WTC11 (cell line): Measurements from ENCODE around the gene TMEM175. TPM values are rescaled to one million over a fixed set of nuclear protein-coding genes. Genes with fewer than 3 reads are reported as not detected.

Source experiments
- ATAC-seq: fragments of 200-7000 bp; cut with Tn5 transposase; 2 replicates; pipeline ENCODE4 v1.10.0; 2021; ENCODE audit warnings: mild to moderate bottlenecking, moderate library complexity
- CTCF ChIA-PET: fragments of 300-600 bp; sonication (Branson Sonifier 250); formaldehyde crosslinking; loops from one replicate; lab custom pipeline; 2021; ENCODE audit warnings: antibody characterized with exemption; lab: Charles Lee
- POLR2A ChIA-PET: fragments of 350-600 bp; sonication (Branson Sonifier 250); formaldehyde crosslinking; loops from one replicate; lab custom pipeline; 2021; ENCODE audit warnings: antibody characterized with exemption; lab: Charles Lee
- DNase-seq: peaks from one replicate; pipeline ENCODE4 v3.0.0; 2021; ENCODE audit warnings: low spot score
- H3K27ac Mint-ChIP-seq: 2 replicates; pipeline ENCODE4 v1.8.0; 2021; ENCODE audit warnings: mixed read lengths
- H3K27me3 Mint-ChIP-seq: 2 replicates; pipeline ENCODE4 v1.8.0; 2021; ENCODE audit warnings: low read depth, mild to moderate bottlenecking, moderate library complexity, mixed read lengths
- H3K36me3 Mint-ChIP-seq: 2 replicates; pipeline ENCODE4 v1.8.0; 2021; ENCODE audit warnings: mixed read lengths
- H3K4me1 Mint-ChIP-seq: 2 replicates; pipeline ENCODE4 v1.8.0; 2022; ENCODE audit warnings: mixed read lengths
- H3K4me3 Mint-ChIP-seq: 2 replicates; pipeline ENCODE4 v1.8.0; 2021; ENCODE audit warnings: mild to moderate bottlenecking, moderate library complexity, mixed read lengths
- H3K9me3 Mint-ChIP-seq: 2 replicates; pipeline ENCODE4 v1.8.0; 2021; ENCODE audit warnings: mixed read lengths
- ATF1 ChIP-seq: sonication (generic); formaldehyde crosslinking; IDR thresholded peaks from 2 replicates; pipeline ENCODE4 v1.8.1; 2023; ENCODE audit warnings: mild to moderate bottlenecking, moderate library complexity, missing genetic modification reagents
- CBFB ChIP-seq: sonication (generic); formaldehyde crosslinking; IDR thresholded peaks from 2 replicates; pipeline ENCODE4 v1.8.1; 2022; ENCODE audit warnings: mild to moderate bottlenecking, low read depth, missing genetic modification reagents
- CREM ChIP-seq: sonication (generic); formaldehyde crosslinking; IDR thresholded peaks from 2 replicates; pipeline ENCODE4 v1.8.1; 2022; ENCODE audit warnings: mild to moderate bottlenecking, missing genetic modification reagents, moderate library complexity
- ESRRA ChIP-seq: sonication (generic); formaldehyde crosslinking; IDR thresholded peaks from 2 replicates; pipeline ENCODE4 v1.8.1; 2022; ENCODE audit warnings: mild to moderate bottlenecking, missing genetic modification reagents, borderline replicate concordance
- NFYB ChIP-seq: sonication (generic); formaldehyde crosslinking; conservative IDR thresholded peaks from 2 replicates; pipeline ENCODE4 v1.8.0; 2022; ENCODE audit warnings: low read depth, missing genetic modification reagents
- NR3C1 ChIP-seq: sonication (generic); formaldehyde crosslinking; conservative IDR thresholded peaks from 2 replicates; pipeline ENCODE4 v1.8.1; 2023; ENCODE audit warnings: low read depth, mild to moderate bottlenecking, missing genetic modification reagents
- RORB ChIP-seq: fragments of 250-450 bp; sonication (Bioruptor Pico); IDR thresholded peaks from 2 replicates; pipeline ENCODE4 v1.9.0; 2021; ENCODE audit warnings: mild to moderate bottlenecking
- SOX15 ChIP-seq: fragments of 250-450 bp; sonication (Bioruptor Pico); IDR thresholded peaks from 2 replicates; pipeline ENCODE4 v1.9.0; 2021; ENCODE audit warnings: mild to moderate bottlenecking
- SP1 ChIP-seq: sonication (generic); formaldehyde crosslinking; conservative IDR thresholded peaks from 2 replicates; pipeline ENCODE4 v1.8.1; 2022; ENCODE audit warnings: missing genetic modification reagents
- ZNF416 ChIP-seq: fragments of 250-450 bp; sonication (Bioruptor Pico); IDR thresholded peaks from 2 replicates; pipeline ENCODE4 v1.9.0; 2021; ENCODE audit warnings: mild to moderate bottlenecking, inconsistent platforms
- total RNA-seq: library from RNA; stranded (reverse); gene quantifications from 3 replicates; pipeline ENCODE4 v1.2.3, GENCODE V29; 2021
- TF ChIP-seq, protein P1 (sequence below): sonication (generic); formaldehyde crosslinking; IDR thresholded peaks from 2 replicates; pipeline ENCODE4 v1.8.1; 2023; ENCODE audit warnings: mild to moderate bottlenecking, moderate library complexity, missing genetic modification reagents
- TF ChIP-seq, protein P2 (sequence below): fragments of 250-450 bp; sonication (Bioruptor Pico); IDR thresholded peaks from 2 replicates; pipeline ENCODE4 v1.9.0; 2021; ENCODE audit warnings: mild to moderate bottlenecking
- TF ChIP-seq, protein P3 (sequence below): fragments of 250-450 bp; sonication (Bioruptor Pico); IDR thresholded peaks from 2 replicates; pipeline ENCODE4 v1.9.0; 2021; ENCODE audit warnings: mild to moderate bottlenecking, borderline replicate concordance
- TF ChIP-seq, protein P4 (sequence below): sonication (generic); formaldehyde crosslinking; IDR thresholded peaks from 2 replicates; pipeline ENCODE4 v1.8.1; 2023; ENCODE audit warnings: mild to moderate bottlenecking, missing genetic modification reagents
- TF ChIP-seq, protein P5 (sequence below): sonication (generic); formaldehyde crosslinking; IDR thresholded peaks from 2 replicates; pipeline ENCODE4 v1.8.1; 2023; ENCODE audit warnings: mild to moderate bottlenecking, missing genetic modification reagents
- TF ChIP-seq, protein P6 (sequence below): fragments of 200-600 bp; IDR thresholded peaks from 2 replicates; pipeline ENCODE4 v1.8.0; 2022; ENCODE audit warnings: antibody characterized with exemption
- TF ChIP-seq, protein P7 (sequence below): sonication (generic); formaldehyde crosslinking; IDR thresholded peaks from 2 replicates; pipeline ENCODE4 v1.8.0; 2022; ENCODE audit warnings: mild to moderate bottlenecking, missing genetic modification reagents
- TF ChIP-seq, protein P8 (sequence below): sonication (generic); formaldehyde crosslinking; IDR thresholded peaks from 2 replicates; pipeline ENCODE4 v1.8.1; 2023; ENCODE audit warnings: mild to moderate bottlenecking, missing genetic modification reagents, moderate library complexity
- TF ChIP-seq, protein P9 (sequence below): fragments of 250-450 bp; sonication (Bioruptor Pico); conservative IDR thresholded peaks from 2 replicates; pipeline ENCODE4 v1.9.0; 2021; ENCODE audit warnings: mild to moderate bottlenecking

The TMEM175 gene
- total RNA-seq, 1 experiment from 2014 or later, result 9.2 TPM

DNA sequence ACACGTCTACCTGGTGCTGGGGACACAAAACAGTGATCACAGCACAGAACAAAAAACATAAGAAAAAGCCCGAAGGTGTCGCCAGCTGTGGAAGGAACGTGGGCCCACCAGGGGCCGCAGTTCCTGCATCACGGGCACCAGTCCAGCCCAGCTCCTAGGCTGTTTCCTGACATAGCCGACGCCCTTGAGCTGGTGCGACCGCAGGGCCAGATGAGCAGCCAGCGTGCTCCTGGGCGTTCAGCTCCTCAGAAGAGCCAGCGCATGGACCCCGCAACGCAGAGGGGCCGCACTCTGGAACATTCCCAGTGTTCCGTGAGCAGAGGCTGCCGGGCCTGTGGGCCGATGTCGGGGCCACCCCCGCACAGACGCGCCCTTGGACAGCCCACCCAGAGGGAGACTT, 44.2 kb upstream of the TMEM175 start (continued):
- TF ChIP-seq, protein P1, sequence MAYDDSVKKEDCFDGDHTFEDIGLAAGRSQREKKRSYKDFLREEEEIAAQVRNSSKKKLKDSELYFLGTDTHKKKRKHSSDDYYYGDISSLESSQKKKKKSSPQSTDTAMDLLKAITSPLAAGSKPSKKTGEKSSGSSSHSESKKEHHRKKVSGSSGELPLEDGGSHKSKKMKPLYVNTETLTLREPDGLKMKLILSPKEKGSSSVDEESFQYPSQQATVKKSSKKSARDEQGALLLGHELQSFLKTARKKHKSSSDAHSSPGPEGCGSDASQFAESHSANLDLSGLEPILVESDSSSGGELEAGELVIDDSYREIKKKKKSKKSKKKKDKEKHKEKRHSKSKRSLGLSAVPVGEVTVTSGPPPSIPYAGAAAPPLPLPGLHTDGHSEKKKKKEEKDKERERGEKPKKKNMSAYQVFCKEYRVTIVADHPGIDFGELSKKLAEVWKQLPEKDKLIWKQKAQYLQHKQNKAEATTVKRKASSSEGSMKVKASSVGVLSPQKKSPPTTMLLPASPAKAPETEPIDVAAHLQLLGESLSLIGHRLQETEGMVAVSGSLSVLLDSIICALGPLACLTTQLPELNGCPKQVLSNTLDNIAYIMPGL, result no peak
- TF ChIP-seq, protein P2, sequence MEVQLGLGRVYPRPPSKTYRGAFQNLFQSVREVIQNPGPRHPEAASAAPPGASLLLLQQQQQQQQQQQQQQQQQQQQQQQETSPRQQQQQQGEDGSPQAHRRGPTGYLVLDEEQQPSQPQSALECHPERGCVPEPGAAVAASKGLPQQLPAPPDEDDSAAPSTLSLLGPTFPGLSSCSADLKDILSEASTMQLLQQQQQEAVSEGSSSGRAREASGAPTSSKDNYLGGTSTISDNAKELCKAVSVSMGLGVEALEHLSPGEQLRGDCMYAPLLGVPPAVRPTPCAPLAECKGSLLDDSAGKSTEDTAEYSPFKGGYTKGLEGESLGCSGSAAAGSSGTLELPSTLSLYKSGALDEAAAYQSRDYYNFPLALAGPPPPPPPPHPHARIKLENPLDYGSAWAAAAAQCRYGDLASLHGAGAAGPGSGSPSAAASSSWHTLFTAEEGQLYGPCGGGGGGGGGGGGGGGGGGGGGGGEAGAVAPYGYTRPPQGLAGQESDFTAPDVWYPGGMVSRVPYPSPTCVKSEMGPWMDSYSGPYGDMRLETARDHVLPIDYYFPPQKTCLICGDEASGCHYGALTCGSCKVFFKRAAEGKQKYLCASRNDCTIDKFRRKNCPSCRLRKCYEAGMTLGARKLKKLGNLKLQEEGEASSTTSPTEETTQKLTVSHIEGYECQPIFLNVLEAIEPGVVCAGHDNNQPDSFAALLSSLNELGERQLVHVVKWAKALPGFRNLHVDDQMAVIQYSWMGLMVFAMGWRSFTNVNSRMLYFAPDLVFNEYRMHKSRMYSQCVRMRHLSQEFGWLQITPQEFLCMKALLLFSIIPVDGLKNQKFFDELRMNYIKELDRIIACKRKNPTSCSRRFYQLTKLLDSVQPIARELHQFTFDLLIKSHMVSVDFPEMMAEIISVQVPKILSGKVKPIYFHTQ (CRISPR knock-in tag), result no peak
- TF ChIP-seq CBFB (CRISPR knock-in tag), result no peak
- no peak for TF ChIP-seq SP1
- TF ChIP-seq, protein P3, sequence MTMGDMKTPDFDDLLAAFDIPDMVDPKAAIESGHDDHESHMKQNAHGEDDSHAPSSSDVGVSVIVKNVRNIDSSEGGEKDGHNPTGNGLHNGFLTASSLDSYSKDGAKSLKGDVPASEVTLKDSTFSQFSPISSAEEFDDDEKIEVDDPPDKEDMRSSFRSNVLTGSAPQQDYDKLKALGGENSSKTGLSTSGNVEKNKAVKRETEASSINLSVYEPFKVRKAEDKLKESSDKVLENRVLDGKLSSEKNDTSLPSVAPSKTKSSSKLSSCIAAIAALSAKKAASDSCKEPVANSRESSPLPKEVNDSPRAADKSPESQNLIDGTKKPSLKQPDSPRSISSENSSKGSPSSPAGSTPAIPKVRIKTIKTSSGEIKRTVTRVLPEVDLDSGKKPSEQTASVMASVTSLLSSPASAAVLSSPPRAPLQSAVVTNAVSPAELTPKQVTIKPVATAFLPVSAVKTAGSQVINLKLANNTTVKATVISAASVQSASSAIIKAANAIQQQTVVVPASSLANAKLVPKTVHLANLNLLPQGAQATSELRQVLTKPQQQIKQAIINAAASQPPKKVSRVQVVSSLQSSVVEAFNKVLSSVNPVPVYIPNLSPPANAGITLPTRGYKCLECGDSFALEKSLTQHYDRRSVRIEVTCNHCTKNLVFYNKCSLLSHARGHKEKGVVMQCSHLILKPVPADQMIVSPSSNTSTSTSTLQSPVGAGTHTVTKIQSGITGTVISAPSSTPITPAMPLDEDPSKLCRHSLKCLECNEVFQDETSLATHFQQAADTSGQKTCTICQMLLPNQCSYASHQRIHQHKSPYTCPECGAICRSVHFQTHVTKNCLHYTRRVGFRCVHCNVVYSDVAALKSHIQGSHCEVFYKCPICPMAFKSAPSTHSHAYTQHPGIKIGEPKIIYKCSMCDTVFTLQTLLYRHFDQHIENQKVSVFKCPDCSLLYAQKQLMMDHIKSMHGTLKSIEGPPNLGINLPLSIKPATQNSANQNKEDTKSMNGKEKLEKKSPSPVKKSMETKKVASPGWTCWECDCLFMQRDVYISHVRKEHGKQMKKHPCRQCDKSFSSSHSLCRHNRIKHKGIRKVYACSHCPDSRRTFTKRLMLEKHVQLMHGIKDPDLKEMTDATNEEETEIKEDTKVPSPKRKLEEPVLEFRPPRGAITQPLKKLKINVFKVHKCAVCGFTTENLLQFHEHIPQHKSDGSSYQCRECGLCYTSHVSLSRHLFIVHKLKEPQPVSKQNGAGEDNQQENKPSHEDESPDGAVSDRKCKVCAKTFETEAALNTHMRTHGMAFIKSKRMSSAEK (CRISPR knock-in tag), result no peak
- no peak for TF ChIP-seq NFYB (CRISPR knock-in tag)
- TF ChIP-seq NR3C1, result no peak
- no peak for TF ChIP-seq CREM (CRISPR knock-in tag)
- TF ChIP-seq, protein P4, sequence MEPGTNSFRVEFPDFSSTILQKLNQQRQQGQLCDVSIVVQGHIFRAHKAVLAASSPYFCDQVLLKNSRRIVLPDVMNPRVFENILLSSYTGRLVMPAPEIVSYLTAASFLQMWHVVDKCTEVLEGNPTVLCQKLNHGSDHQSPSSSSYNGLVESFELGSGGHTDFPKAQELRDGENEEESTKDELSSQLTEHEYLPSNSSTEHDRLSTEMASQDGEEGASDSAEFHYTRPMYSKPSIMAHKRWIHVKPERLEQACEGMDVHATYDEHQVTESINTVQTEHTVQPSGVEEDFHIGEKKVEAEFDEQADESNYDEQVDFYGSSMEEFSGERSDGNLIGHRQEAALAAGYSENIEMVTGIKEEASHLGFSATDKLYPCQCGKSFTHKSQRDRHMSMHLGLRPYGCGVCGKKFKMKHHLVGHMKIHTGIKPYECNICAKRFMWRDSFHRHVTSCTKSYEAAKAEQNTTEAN (CRISPR knock-in tag), result no peak
- no peak for TF ChIP-seq ESRRA
- TF ChIP-seq RORB, result no peak
- no peak for TF ChIP-seq ZNF416 (CRISPR knock-in tag)

DNA sequence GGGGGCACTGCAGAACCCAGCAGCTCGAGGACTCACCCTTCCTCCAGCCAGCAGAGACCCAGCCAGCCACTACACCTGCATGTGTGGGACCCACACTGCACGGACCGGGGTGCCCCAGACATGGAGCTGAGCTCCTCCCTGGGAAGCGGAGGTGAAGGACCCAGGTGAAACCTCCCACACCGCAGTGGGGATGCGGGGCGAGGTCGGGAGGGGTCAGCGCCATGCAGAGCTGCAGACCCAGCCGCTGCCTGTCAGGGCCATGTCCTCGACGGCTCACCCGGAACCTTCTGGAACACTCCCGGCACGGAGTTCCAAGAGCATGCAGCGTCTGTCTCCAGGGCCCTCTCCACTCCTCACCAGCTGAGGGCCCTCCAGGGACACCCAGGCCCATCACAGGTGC, 42.7 kb upstream of the TMEM175 start:
- ChIA-PET CTCF (no interaction called here), POLR2A (no interaction called here)
- ATAC-seq (no peak), DNase-seq (no peak)
- Mint-ChIP-seq H3K4me1 (no peaks in the 10 kb centered on the region), H3K27ac (no peak overlapping the region), H3K9me3 (peaks cover 11% of the 10 kb centered on the region), H3K27me3 (no peaks in the 10 kb centered on the region), H3K4me3 (no peak overlapping the region), H3K36me3 (peaks cover 20% of the 10 kb centered on the region)
- no peak for TF ChIP-seq ATF1
- TF ChIP-seq, protein P5, sequence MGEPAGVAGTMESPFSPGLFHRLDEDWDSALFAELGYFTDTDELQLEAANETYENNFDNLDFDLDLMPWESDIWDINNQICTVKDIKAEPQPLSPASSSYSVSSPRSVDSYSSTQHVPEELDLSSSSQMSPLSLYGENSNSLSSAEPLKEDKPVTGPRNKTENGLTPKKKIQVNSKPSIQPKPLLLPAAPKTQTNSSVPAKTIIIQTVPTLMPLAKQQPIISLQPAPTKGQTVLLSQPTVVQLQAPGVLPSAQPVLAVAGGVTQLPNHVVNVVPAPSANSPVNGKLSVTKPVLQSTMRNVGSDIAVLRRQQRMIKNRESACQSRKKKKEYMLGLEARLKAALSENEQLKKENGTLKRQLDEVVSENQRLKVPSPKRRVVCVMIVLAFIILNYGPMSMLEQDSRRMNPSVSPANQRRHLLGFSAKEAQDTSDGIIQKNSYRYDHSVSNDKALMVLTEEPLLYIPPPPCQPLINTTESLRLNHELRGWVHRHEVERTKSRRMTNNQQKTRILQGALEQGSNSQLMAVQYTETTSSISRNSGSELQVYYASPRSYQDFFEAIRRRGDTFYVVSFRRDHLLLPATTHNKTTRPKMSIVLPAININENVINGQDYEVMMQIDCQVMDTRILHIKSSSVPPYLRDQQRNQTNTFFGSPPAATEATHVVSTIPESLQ (CRISPR knock-in tag), result no peak
- TF ChIP-seq, protein P6, sequence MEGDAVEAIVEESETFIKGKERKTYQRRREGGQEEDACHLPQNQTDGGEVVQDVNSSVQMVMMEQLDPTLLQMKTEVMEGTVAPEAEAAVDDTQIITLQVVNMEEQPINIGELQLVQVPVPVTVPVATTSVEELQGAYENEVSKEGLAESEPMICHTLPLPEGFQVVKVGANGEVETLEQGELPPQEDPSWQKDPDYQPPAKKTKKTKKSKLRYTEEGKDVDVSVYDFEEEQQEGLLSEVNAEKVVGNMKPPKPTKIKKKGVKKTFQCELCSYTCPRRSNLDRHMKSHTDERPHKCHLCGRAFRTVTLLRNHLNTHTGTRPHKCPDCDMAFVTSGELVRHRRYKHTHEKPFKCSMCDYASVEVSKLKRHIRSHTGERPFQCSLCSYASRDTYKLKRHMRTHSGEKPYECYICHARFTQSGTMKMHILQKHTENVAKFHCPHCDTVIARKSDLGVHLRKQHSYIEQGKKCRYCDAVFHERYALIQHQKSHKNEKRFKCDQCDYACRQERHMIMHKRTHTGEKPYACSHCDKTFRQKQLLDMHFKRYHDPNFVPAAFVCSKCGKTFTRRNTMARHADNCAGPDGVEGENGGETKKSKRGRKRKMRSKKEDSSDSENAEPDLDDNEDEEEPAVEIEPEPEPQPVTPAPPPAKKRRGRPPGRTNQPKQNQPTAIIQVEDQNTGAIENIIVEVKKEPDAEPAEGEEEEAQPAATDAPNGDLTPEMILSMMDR, result no peak
- TF ChIP-seq, protein P7, sequence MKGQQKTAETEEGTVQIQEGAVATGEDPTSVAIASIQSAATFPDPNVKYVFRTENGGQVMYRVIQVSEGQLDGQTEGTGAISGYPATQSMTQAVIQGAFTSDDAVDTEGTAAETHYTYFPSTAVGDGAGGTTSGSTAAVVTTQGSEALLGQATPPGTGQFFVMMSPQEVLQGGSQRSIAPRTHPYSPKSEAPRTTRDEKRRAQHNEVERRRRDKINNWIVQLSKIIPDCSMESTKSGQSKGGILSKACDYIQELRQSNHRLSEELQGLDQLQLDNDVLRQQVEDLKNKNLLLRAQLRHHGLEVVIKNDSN (CRISPR knock-in tag), result no peak
- TF ChIP-seq, protein P8, sequence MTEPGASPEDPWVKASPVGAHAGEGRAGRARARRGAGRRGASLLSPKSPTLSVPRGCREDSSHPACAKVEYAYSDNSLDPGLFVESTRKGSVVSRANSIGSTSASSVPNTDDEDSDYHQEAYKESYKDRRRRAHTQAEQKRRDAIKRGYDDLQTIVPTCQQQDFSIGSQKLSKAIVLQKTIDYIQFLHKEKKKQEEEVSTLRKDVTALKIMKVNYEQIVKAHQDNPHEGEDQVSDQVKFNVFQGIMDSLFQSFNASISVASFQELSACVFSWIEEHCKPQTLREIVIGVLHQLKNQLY, result no peak
- TF ChIP-seq, protein P9, sequence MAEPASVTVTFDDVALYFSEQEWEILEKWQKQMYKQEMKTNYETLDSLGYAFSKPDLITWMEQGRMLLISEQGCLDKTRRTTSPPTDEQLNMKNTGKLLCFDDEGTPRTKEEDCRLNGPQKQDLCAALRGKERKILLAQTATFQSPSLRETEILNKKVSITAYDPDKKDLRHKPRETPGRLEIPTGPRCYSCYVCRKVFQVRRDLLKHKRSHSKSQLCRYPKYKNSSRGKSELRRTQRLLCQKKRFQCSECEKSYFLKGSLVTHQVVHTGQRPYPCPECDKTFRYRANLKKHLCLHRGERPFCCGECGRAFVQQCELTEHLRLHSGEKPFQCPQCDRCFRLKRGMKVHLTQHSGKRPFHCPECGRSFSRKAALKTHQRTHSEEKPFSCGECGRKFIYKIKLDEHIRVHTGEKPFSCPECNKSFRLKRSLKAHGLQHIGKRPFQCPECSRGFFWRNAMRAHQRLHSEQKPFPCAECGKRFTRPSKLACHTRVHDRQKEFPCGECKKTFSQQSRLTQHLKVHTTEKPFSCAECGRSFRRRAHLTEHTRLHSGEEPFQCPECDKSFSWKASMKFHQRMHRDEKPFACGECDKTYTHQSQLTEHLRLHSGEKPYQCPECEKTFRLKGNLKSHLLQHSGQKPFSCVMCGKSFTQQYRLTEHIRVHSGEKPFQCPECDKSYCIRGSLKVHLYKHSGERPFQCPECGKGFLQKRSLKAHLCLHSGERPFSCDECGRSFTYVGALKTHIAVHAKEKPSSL (CRISPR knock-in tag), result no peak
- TF ChIP-seq SOX15, result no peak
